Uterus (tissue), 4 donors: ENCODE results near the gene PDE6H. TPM values are rescaled to one million over a fixed set of nuclear protein-coding genes. Genes with fewer than 3 reads are reported as not detected.

Experiments
- DNase-seq, 2 donors: peaks; one replicate each; pipeline ENCODE4 v3.0.0-alpha.2; 2019 to 2020
- H3K27ac ChIP-seq, 2 donors: fragments of 200-600 bp; sonication (generic); 1 replicate in 1 of 2; 2 replicates in 1 of 2; pipeline ENCODE4 v1.5.1; 2016 to 2018
- H3K27me3 ChIP-seq, 2 donors: fragments of 200-600 bp; sonication (generic); one replicate each; pipeline ENCODE4 v1.5.1; 2018 to 2019; ENCODE audit warnings: control low read depth in 1 of 2
- H3K36me3 ChIP-seq, 2 donors: fragments of 200-600 bp; sonication (generic); one replicate each; pipeline ENCODE4 v1.5.1; 2019; ENCODE audit warnings: control low read depth in 1 of 2
- H3K4me1 ChIP-seq, 2 donors: fragments of 200-600 bp; sonication (generic); one replicate each; pipeline ENCODE4 v1.5.1; 2018 to 2019; ENCODE audit warnings: control low read depth in 1 of 2
- H3K4me3 ChIP-seq, 2 donors: fragments of 200-600 bp; sonication (generic); 1 replicate in 1 of 2; 2 replicates in 1 of 2; pipeline ENCODE4 v1.5.1; 2018 to 2019; ENCODE audit warnings: mild to moderate bottlenecking in 1 of 2
- H3K9me3 ChIP-seq, 2 donors: fragments of 200-600 bp; sonication (generic); one replicate each; pipeline ENCODE4 v1.5.1; 2019; ENCODE audit warnings: control low read depth in 1 of 2
- POLR2A ChIP-seq, 2 donors: fragments of 450-650 bp; IDR thresholded peaks; one replicate each; pipeline ENCODE4 v1.6.1; 2016; ENCODE audit warnings: antibody characterized with exemption in 2 of 2, mild to moderate bottlenecking in 1 of 2, moderate library complexity in 1 of 2
- intact Hi-C: fragments of 100-400 bp; cut with DNase I; formaldehyde crosslinking; loops from one replicate; pipeline ENCODE4 v1.15.1; 2023; ENCODE audit warnings: low total_unique reads
- total RNA-seq, 4 donors: library from RNA; depleted of rRNA in 3 of 4; stranded (reverse); fragments of >200 nt in 3 of 4; gene quantifications; one replicate each; pipeline versions ENCODE4 v1.1.0 to v1.2.4, GENCODE V29; 2014 to 2023
- TF ChIP-seq, protein P1 (sequence below), 4 experiments: fragments of 200-600 bp in 2 of 4; fragments of 450-650 bp in 2 of 4; sonication (generic) in 2 of 4; IDR thresholded peaks; one replicate each; pipeline ENCODE4 v1.5.1; 2016 to 2019; ENCODE audit warnings: antibody characterized with exemption in 4 of 4, mild to moderate bottlenecking in 2 of 4, moderate library complexity in 1 of 4
- donor health status: DM: yes; HTN: yes; CAD: no.

PDE6H gene
- total RNA-seq = not detected

DNA sequence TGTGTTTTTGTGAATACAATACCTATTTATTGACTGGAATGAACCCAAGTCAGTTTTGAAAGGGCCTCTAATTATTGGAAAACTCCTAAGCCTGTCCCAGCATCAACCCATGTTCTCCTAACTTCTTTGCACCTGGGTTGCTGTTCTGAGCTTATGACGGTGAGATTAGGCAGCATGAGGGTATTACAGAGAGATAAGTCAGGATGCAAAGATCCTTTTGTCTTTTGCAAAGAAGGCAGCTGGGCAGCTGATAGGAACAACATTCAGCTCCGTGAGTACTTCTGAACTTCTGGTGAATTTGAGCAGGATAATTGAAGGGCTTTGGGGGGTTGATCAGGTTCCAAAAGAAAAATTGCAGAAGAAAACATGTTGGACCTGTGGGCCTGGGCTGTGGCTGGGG, at the start of gene PDE6H:
Gene PDE6H (plus strand): TSS at position 227 of the 400 bp plus-strand sequence. CDS start 4,971 bp downstream, outside the sequence.
- Histone ChIP-seq H3K27ac (no peak within 1 kb of the TSS), H3K36me3 (no peaks in the 10 kb centered on the region), H3K4me1 (no peaks in the 10 kb centered on the region), H3K27me3 (no peaks in the 10 kb centered on the region), H3K9me3 (no peaks in the 10 kb centered on the region), H3K4me3 (no peak within 1 kb of the TSS)
- no peak for DNase-seq
- intact Hi-C loops = no loop called here
- no peak for TF ChIP-seq POLR2A (IDR thresholded peaks at IDR 0.05)
- TF ChIP-seq, protein P1, sequence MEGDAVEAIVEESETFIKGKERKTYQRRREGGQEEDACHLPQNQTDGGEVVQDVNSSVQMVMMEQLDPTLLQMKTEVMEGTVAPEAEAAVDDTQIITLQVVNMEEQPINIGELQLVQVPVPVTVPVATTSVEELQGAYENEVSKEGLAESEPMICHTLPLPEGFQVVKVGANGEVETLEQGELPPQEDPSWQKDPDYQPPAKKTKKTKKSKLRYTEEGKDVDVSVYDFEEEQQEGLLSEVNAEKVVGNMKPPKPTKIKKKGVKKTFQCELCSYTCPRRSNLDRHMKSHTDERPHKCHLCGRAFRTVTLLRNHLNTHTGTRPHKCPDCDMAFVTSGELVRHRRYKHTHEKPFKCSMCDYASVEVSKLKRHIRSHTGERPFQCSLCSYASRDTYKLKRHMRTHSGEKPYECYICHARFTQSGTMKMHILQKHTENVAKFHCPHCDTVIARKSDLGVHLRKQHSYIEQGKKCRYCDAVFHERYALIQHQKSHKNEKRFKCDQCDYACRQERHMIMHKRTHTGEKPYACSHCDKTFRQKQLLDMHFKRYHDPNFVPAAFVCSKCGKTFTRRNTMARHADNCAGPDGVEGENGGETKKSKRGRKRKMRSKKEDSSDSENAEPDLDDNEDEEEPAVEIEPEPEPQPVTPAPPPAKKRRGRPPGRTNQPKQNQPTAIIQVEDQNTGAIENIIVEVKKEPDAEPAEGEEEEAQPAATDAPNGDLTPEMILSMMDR (IDR thresholded peaks at IDR 0.05) = no peak

DNA sequence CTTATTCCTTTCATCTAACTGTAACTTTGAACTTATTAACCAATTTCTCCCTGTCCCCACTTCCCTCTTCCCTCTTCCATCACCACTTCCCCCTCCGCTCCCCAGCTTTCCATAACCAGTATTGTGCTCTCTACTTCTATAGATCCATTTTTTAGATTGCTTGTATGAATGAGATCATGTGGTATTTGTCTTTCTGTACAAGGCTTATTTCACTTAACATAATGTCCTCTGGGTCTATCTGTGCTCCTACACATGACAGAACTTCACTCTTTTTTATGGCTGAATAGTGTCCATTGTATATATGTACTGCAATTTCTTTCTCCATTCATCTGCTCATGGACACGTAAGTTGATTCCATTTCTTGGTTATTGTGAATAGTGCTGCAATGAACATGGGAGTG, 48.9 kb upstream of the PDE6H start:
- DNase-seq = no peak
- no peaks in the 10 kb centered on the region for H3K4me1 ChIP-seq
- intact Hi-C loops = no loop called here
- no peaks in the 10 kb centered on the region for H3K9me3 ChIP-seq
- H3K4me3 ChIP-seq = no peak overlapping the region
- no peaks in the 10 kb centered on the region for H3K27me3 ChIP-seq
- no peak overlapping the region for H3K27ac ChIP-seq
- TF ChIP-seq POLR2A (IDR thresholded peaks at IDR 0.05) = no peak
- no peaks in the 10 kb centered on the region for H3K36me3 ChIP-seq

DNA sequence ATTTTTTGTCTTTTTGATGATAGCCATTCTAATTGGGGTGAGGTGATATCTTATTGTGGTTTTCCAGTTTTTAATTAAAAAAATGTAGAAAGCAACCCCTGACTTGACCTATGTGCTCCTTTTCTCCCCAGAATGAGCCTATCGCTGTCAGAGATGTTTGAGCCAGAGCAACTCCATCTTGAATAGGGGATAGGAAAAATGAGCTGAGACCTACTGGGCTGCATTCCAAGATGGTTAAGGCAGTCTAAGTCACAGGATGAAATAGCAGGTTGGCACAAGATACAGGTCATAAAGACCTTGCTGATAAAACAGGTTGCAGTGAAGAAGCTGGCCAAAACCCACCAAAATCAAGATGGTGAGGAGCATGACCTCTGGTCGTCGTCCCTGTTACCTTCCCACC, 48.3 kb upstream of the PDE6H start:
- no peak for DNase-seq
- Histone ChIP-seq H3K36me3 (no peaks in the 10 kb centered on the region), H3K27ac (no peak overlapping the region), H3K4me3 (no peak overlapping the region), H3K27me3 (no peaks in the 10 kb centered on the region), H3K9me3 (no peaks in the 10 kb centered on the region), H3K4me1 (no peaks in the 10 kb centered on the region)
- no peak for TF ChIP-seq POLR2A (IDR thresholded peaks at IDR 0.05)
- TF ChIP-seq, protein P1 (IDR thresholded peaks at IDR 0.05) = no peak
- intact Hi-C loops = no loop called here

DNA sequence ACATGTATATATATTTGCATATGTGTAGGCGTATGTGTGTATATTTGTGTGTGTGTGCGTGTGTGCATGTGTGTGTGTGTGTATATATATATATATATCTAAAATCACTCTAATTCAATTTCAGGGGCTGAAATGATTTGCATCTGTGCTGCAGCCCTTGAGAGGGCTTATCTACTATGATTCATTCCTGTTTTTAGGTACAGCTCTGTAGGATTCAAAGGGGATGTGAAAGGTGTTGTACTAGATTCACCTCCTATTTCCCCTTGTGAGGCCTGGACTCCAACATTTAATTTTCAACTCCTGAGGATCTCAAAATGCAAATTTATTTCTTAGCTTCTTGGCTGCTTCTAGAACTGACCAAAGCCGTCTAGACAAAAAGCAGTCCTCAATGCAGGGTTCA, 45.6 kb upstream of the PDE6H start:
- Histone ChIP-seq H3K36me3 (no peaks in the 10 kb centered on the region), H3K4me1 (no peaks in the 10 kb centered on the region), H3K9me3 (no peaks in the 10 kb centered on the region), H3K27me3 (no peaks in the 10 kb centered on the region), H3K4me3 (no peak overlapping the region), H3K27ac (no peak overlapping the region)
- intact Hi-C loops = no loop called here
- DNase-seq = no peak
- TF ChIP-seq POLR2A (IDR thresholded peaks at IDR 0.05) = no peak
- TF ChIP-seq, protein P1 (IDR thresholded peaks at IDR 0.05) = no peak

DNA sequence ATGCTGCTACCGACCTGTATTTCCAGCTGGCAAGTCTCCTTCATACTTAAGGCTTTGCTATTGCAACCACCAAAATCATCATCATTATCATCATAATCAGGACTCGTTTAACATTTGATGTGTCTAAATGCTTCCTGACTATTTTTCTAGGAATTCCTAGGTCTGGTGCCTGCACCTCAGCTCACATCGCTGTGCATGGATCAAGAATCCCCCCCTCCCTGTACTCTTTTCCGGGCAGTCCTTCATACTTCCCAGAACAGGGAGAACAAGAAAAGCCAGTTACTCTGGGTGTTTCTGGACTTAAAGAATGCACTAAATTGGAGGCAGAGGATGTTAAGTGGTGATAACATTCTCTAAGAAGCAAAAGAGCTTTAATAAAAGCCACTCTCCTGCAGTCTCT, 43.9 kb upstream of the PDE6H start:
- Histone ChIP-seq H3K9me3 (no peaks in the 10 kb centered on the region), H3K27ac (peak overlapping the region in 1 of 2 donors; percentile 42), H3K27me3 (no peaks in the 10 kb centered on the region), H3K4me1 (no peaks in the 10 kb centered on the region), H3K4me3 (no peak overlapping the region), H3K36me3 (no peaks in the 10 kb centered on the region)
- TF ChIP-seq, protein P1 (IDR thresholded peaks at IDR 0.05) = no peak
- no peak for TF ChIP-seq POLR2A (IDR thresholded peaks at IDR 0.05)
- DNase-seq = no peak
- intact Hi-C loops = no loop called here

DNA sequence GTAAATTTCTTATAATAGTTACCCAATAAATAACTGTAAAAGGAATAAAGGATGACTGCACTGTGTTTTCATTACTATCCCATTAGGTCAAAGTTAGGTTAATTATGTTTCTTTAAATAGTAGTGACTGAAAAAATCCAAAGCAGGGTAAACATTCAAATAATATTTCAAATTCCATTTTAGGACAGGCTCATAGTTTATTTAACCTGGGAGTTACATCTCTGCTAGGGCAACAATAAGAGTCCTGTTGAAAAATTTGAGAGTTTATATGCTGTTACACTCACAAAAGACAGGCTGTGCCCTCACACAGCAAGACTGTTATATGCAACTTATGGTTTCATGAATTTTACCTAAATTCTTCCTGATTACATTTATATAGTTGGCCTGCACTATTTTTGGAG, 42.5 kb upstream of the PDE6H start:
- TF ChIP-seq POLR2A (IDR thresholded peaks at IDR 0.05) = no peak
- TF ChIP-seq, protein P1 (IDR thresholded peaks at IDR 0.05) = peak in 1 of 4 experiments; percentile 32
- Histone ChIP-seq H3K36me3 (no peaks in the 10 kb centered on the region), H3K4me1 (no peaks in the 10 kb centered on the region), H3K27ac (no peak overlapping the region), H3K4me3 (no peak overlapping the region), H3K27me3 (no peaks in the 10 kb centered on the region), H3K9me3 (no peaks in the 10 kb centered on the region)
- intact Hi-C loops = loop anchor here (10.0 kb wide), 1 partner anchor 55 kb away; no protein-coding TSS in a partner anchor
- DNase-seq = no peak
